HepG2 (cell line): Measurements from ENCODE around the gene TSPAN17. TPM values are rescaled to one million over a fixed set of nuclear protein-coding genes. Genes with fewer than 3 reads are reported as not detected.
A peak's percentile ranks its signal among the peaks of the same experiment; 100 is the strongest.

Experiments
- ATAC-seq: fragments of 200-7000 bp; cut with Tn5 transposase; 3 replicates; pipeline ENCODE4 v1.9.1; 2020; ENCODE audit warnings: mild to moderate bottlenecking, moderate library complexity
- BruUV-seq: library from RNA; stranded (reverse); fragments of 400-500 nt; replicated peaks from 2 replicates; lab custom pipeline; 2021; lab: Mats Ljungman, UMichigan
- CTCF ChIA-PET: fragments of 300-600 bp; formaldehyde crosslinking; extraction: SDS; loops from one replicate; lab custom pipeline; 2021; ENCODE audit warnings: low total read pairs, inconsistent platforms, low intra/inter-chr PET ratio; lab: Yijun Ruan, JAX
- POLR2A ChIA-PET: fragments of 350-600 bp; sonication (Branson Sonifier 250); formaldehyde crosslinking; loops from one replicate; lab custom pipeline; 2020; ENCODE audit warnings: antibody characterized with exemption, inconsistent platforms; lab: Yijun Ruan, JAX
- DNase-seq: peaks from one replicate; pipeline ENCODE4 v3.0.0-alpha.2; 2015; ENCODE audit warnings: low spot score
- FAIRE-seq: peaks from 3 replicates; lab custom pipeline; 2011; peaks lifted over from hg19 to GRCh38; lab: Jason Lieb, UNC
- H2AFZ ChIP-seq: one replicate; pipeline ENCODE4 v1.6.1; 2011; ENCODE audit warnings: low read length, inconsistent platforms
- H3K27ac ChIP-seq: fragments of 300-600 bp; 3 replicates; pipeline ENCODE4 v1.8.0; 2011; ENCODE audit warnings: mixed run types, mild to moderate bottlenecking, mixed read lengths, low read length, inconsistent platforms; ENCODE audit not compliant: insufficient read depth; ENCODE audit errors: extremely low read length
- H3K27me3 ChIP-seq, 2 experiments: fragments of 200-600 bp in 1 of 2; 2 replicates in 1 of 2; 3 replicates in 1 of 2; pipeline versions ENCODE4 v1.6.0 to v1.8.0; 2011; ENCODE audit warnings: low read length in 2 of 2, mild to moderate bottlenecking in 2 of 2, moderate library complexity in 2 of 2, inconsistent platforms in 1 of 2; ENCODE audit not compliant: insufficient read depth in 2 of 2, control insufficient read depth in 1 of 2
- H3K36me3 ChIP-seq, 2 experiments: fragments of 200-600 bp in 1 of 2; replicated peaks in 1 of 2; 2 replicates in 1 of 2; 3 replicates in 1 of 2; pipeline versions ENCODE4 v1.5.1 to v1.8.0; 2011; ENCODE audit warnings: low read length in 2 of 2, inconsistent platforms in 1 of 2; ENCODE audit not compliant: insufficient read depth in 2 of 2, control insufficient read depth in 1 of 2
- H3K4me1 ChIP-seq: 2 replicates; pipeline ENCODE4 v1.5.1; 2012; ENCODE audit warnings: low read length, inconsistent platforms; ENCODE audit not compliant: insufficient read depth
- H3K4me2 ChIP-seq: 2 replicates; pipeline ENCODE4 v1.6.0; 2011; ENCODE audit warnings: low read depth, low read length, inconsistent platforms
- H3K4me3 ChIP-seq, 3 experiments: fragments of 200-600 bp in 1 of 3; sonication (generic), shearing (Covaris generic) in 1 of 3; replicated peaks in 1 of 3; 2 replicates each; pipeline ENCODE4 v1.5.1; 2011 to 2016; ENCODE audit warnings: low read length in 3 of 3, inconsistent platforms in 2 of 3, low read depth in 2 of 3, mild to moderate bottlenecking in 2 of 3, control low read depth in 1 of 3, mixed read lengths in 1 of 3; ENCODE audit not compliant: insufficient read depth in 1 of 3
- H3K79me2 ChIP-seq: one replicate; pipeline ENCODE4 v1.6.1; 2011; ENCODE audit warnings: low read length, inconsistent platforms; ENCODE audit not compliant: insufficient read depth
- H3K9ac ChIP-seq: 2 replicates; pipeline ENCODE4 v1.6.0; 2011; ENCODE audit warnings: mild to moderate bottlenecking, low read depth, low read length, inconsistent platforms; ENCODE audit not compliant: insufficient read depth
- H3K9me3 ChIP-seq: 2 replicates; pipeline ENCODE4 v1.5.1; 2012; ENCODE audit warnings: mild to moderate bottlenecking, low read length
- H4K20me1 ChIP-seq: 2 replicates; pipeline ENCODE4 v1.6.0; 2011; ENCODE audit warnings: inconsistent platforms, mild to moderate bottlenecking, low read length, moderate library complexity; ENCODE audit not compliant: insufficient read depth
- ATF7-NPFF ChIP-seq: sonication (generic); formaldehyde crosslinking; IDR thresholded peaks from 2 replicates; pipeline ENCODE4 v1.8.1; 2023; ENCODE audit warnings: mild to moderate bottlenecking, low read depth, missing genetic modification reagents, moderate library complexity
- CREB1 ChIP-seq, 2 experiments: fragments of 450-650 bp in 1 of 2; IDR thresholded peaks; 2 replicates each; pipeline ENCODE4 v1.6.1; 2016 to 2017; ENCODE audit warnings: control low read depth in 1 of 2, mild to moderate bottlenecking in 1 of 2, missing compliant biosample characterization in 1 of 2, missing genetic modification characterization in 1 of 2
- GABPA ChIP-seq, 2 experiments: IDR thresholded peaks; 2 replicates each; pipeline ENCODE4 v1.6.1; 2011 to 2016; ENCODE audit warnings: low read depth in 2 of 2, low read length in 1 of 2, missing biosample characterization in 1 of 2, missing genetic modification characterization in 1 of 2
- HMG20A ChIP-seq: IDR thresholded peaks from 2 replicates; pipeline ENCODE4 v1.6.1; 2016; ENCODE audit warnings: borderline replicate concordance
- KDM5A ChIP-seq: fragments of 200-600 bp; sonication (generic); IDR thresholded peaks from 2 replicates; pipeline ENCODE4 v1.7.0; 2018; ENCODE audit warnings: antibody characterized with exemption, mild to moderate bottlenecking, low read length, borderline replicate concordance
- NFYC ChIP-seq: IDR thresholded peaks from 2 replicates; pipeline ENCODE4 v1.6.1; 2016; ENCODE audit warnings: missing genetic modification reagents, missing compliant biosample characterization
- RARG ChIP-seq: sonication (generic); formaldehyde crosslinking; IDR thresholded peaks from 2 replicates; pipeline ENCODE4 v1.4.0; 2020; ENCODE audit warnings: low read depth, mild to moderate bottlenecking, missing genetic modification reagents
- SCMH1 ChIP-seq: sonication (generic); formaldehyde crosslinking; IDR thresholded peaks from 2 replicates; pipeline ENCODE4 v1.9.0; 2021; ENCODE audit warnings: missing genetic modification reagents, mild to moderate bottlenecking, borderline replicate concordance
- SYNCRIP ChIP-seq: fragments of 200-400 bp; formaldehyde crosslinking; IDR thresholded peaks from 2 replicates; pipeline ENCODE4 v1.6.1; 2018; ENCODE audit warnings: mild to moderate bottlenecking, low read depth, low read length; ENCODE audit not compliant: insufficient read depth
- YEATS4 ChIP-seq: sonication (generic); formaldehyde crosslinking; IDR thresholded peaks from 2 replicates; pipeline ENCODE4 v1.4.0; 2020; ENCODE audit warnings: missing genetic modification reagents, borderline replicate concordance
- ZBTB3 ChIP-seq: sonication (generic); formaldehyde crosslinking; IDR thresholded peaks from 2 replicates; pipeline ENCODE4 v1.4.0; 2020; ENCODE audit warnings: low read depth, mild to moderate bottlenecking, moderate library complexity, missing genetic modification reagents, borderline replicate concordance
- ZBTB38 ChIP-seq: sonication (generic); formaldehyde crosslinking; IDR thresholded peaks from 2 replicates; pipeline ENCODE4 v1.5.1; 2020; ENCODE audit warnings: mild to moderate bottlenecking, missing genetic modification reagents
- ZFAT ChIP-seq: sonication (generic); formaldehyde crosslinking; conservative IDR thresholded peaks from 2 replicates; pipeline ENCODE4 v1.8.1; 2023; ENCODE audit warnings: missing genetic modification reagents, inconsistent platforms
- ZNF101 ChIP-seq: sonication (generic); formaldehyde crosslinking; IDR thresholded peaks from 2 replicates; pipeline ENCODE4 v1.4.0; 2020; ENCODE audit warnings: mild to moderate bottlenecking, low read depth, missing genetic modification reagents, borderline replicate concordance
- ZNF124 ChIP-seq: sonication (generic); formaldehyde crosslinking; IDR thresholded peaks from 2 replicates; pipeline ENCODE4 v1.4.0; 2020; ENCODE audit warnings: missing genetic modification reagents
- ZNF235 ChIP-seq: sonication (generic); formaldehyde crosslinking; IDR thresholded peaks from 2 replicates; pipeline ENCODE4 v1.8.1; 2023; ENCODE audit warnings: mild to moderate bottlenecking, missing genetic modification reagents, borderline replicate concordance
- ZNF563 ChIP-seq: sonication (generic); formaldehyde crosslinking; IDR thresholded peaks from 2 replicates; pipeline ENCODE4 v1.8.0; 2022; ENCODE audit warnings: mild to moderate bottlenecking, moderate library complexity, missing genetic modification reagents
- ZNF781 ChIP-seq: sonication (generic); formaldehyde crosslinking; IDR thresholded peaks from 2 replicates; pipeline ENCODE4 v1.5.1; 2020; ENCODE audit warnings: borderline replicate concordance, mild to moderate bottlenecking, missing genetic modification reagents; ENCODE audit errors: not compliant biosample characterization
- WGBS: methylation state at CpG from one replicate; pipeline ENCODE4 v1.1.6; 2017; ENCODE audit warnings: low lambda C conversion rate; 5-methylcytosine and 5-hydroxymethylcytosine counted together
- in situ Hi-C: cut with HindIII; loops from 2 replicates; pipeline ENCODE4 v1.10.0; 2017; ENCODE audit warnings: low pct_unique_long_range_greater_than_20kb; ENCODE audit not compliant: extremely low pct_ligation_motif_present
- intact Hi-C: fragments of 100-400 bp; cut with micrococcal nuclease; formaldehyde crosslinking; loops from one replicate; pipeline ENCODE4 v1.10.0; 2022; ENCODE audit not compliant: unreplicated experiment
- polyA plus RNA-seq, 8 experiments: library from polyadenylated mRNA; depleted of rRNA in 3 of 8; stranded (reverse) in 7 of 8; unstranded in 1 of 8; fragments of >200 nt; fragmentation: Illumina TruSeq in 4 of 8; extraction: Trizol in 4 of 8; gene quantifications; 2 replicates each; pipeline versions ENCODE4 v1.2.1 to v1.2.3, GENCODE V29; 2011 to 2016; ENCODE audit warnings: low read depth in 4 of 8, missing spikeins in 1 of 8, mixed read lengths in 1 of 8; ENCODE audit not compliant: insufficient read depth in 1 of 8
- total RNA-seq, 5 experiments: library from RNA; depleted of rRNA; stranded (reverse); fragments of >200 nt; fragmentation: Illumina TruSeq; extraction: Trizol; gene quantifications; 2 replicates each; pipeline ENCODE4 v1.2.3, GENCODE V29; 2016; ENCODE audit warnings: low read depth in 1 of 5
- TF ChIP-seq, protein P1 (sequence below): sonication (generic); formaldehyde crosslinking; IDR thresholded peaks from 2 replicates; pipeline ENCODE4 v1.4.0; 2020; ENCODE audit warnings: missing genetic modification reagents
- TF ChIP-seq, protein P2 (sequence below): IDR thresholded peaks from 2 replicates; pipeline ENCODE4 v1.6.1; 2016

TSPAN17 gene
- total and polyA plus RNA-seq, 2 of the 13 experiments (the other 11 are each of a cell fraction or from before 2014, with no cell fraction given), result 11.5 to 15.0 TPM

- TF ChIP-seq RARG (CRISPR knock-in tag) (no peak), ZBTB38 (CRISPR knock-in tag) (0 out of 2 replicates have a peak, but pooled peaks have one; percentile 35), ZFAT (no peak), SYNCRIP (no peak), GABPA (IDR thresholded peaks at IDR 0.05; ENCODE audit: low read depth, low read length) (no peak), GABPA (CRISPR knock-in tag; IDR thresholded peaks at IDR 0.05; ENCODE audit: low read depth) (no peak), ZNF124 (CRISPR knock-in tag) (peak; percentile 93), CREB1 (IDR thresholded peaks at IDR 0.05) (no peak), CREB1 (CRISPR knock-in tag; IDR thresholded peaks at IDR 0.05) (no peak), HMG20A (no peak)
- TF ChIP-seq, protein P1, sequence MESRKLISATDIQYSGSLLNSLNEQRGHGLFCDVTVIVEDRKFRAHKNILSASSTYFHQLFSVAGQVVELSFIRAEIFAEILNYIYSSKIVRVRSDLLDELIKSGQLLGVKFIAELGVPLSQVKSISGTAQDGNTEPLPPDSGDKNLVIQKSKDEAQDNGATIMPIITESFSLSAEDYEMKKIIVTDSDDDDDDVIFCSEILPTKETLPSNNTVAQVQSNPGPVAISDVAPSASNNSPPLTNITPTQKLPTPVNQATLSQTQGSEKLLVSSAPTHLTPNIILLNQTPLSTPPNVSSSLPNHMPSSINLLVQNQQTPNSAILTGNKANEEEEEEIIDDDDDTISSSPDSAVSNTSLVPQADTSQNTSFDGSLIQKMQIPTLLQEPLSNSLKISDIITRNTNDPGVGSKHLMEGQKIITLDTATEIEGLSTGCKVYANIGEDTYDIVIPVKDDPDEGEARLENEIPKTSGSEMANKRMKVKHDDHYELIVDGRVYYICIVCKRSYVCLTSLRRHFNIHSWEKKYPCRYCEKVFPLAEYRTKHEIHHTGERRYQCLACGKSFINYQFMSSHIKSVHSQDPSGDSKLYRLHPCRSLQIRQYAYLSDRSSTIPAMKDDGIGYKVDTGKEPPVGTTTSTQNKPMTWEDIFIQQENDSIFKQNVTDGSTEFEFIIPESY (CRISPR knock-in tag), result peak; percentile 80; the same call in 1 of the 2 replicates
Observed at GRCh38 chr5:176608937-176609723, 38.2 kb upstream of the TSPAN17 start (continued).

DNA sequence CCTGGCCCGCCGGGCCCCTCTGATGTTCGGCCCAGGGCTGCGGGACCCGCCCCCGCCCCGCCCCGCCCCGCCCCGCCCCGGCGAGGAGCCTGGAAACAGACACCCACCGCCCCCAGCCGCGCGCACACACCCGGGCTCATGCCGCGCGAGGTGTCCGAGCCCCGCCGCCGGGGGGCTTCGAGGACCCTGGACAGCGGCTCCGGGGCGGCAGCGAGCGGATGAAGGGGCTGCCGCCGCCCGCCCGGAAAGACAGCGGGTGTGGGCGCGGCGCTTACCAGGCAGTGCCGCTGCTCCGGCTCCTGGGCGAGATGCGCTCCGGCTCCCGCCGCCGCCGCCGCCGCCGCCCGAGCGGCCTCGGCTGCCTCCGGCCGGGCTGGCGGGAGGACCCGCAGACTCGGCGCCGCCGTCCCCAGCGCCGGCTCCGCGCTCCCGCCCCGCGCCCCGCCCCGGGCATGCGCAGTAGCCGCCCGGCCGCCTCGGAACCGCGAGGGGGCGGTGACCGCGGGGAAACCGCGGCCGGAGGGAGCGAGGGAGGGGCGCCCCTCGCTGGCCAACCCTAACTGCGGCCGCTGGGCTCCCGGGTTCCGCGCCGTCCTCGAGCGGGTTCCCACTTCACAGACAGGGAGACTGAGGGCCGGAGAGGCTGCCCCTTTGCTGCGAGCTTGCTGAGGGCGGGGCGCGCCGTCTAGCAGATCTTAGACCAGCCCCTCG, 37.4 kb upstream of the TSPAN17 start, which contains the start of gene GPRIN1:
Gene GPRIN1, minus strand, starts transcription at position 433 of the 711 bp plus-strand sequence. CDS start 10,322 bp downstream, outside the sequence.
- no peak within 1 kb of the TSS for H3K27ac ChIP-seq
- peak within 1 kb of the TSS; percentile 34 for H3K9ac ChIP-seq
- intact Hi-C loops (no loop called here), in situ Hi-C loops (no loop called here)
- H3K4me3 ChIP-seq, result peak within 1 kb of the TSS; percentile 47 to 76 (median 59); a peak in 4 of 6 replicates
- FAIRE-seq (no peak), ATAC-seq (peak; percentile 76), DNase-seq (peak; percentile 24)
- no peak within 1 kb of the TSS for H2AFZ ChIP-seq
- no peaks in the 10 kb centered on the region; a peak in 2 of 5 replicates for H3K27me3 ChIP-seq
- no TSS peak for BruUV-seq
- no peaks in the 10 kb centered on the region for H3K9me3 ChIP-seq
- H3K4me1 ChIP-seq, result peaks cover 14% of the 10 kb centered on the region
- 1% methylated on average over 14 of the region's 101 CpGs for WGBS
- POLR2A ChIA-PET, result no interaction called here
- CTCF ChIA-PET, result no interaction called here
- no peaks in the 10 kb centered on the region for H3K36me3 ChIP-seq
- no peaks in the 10 kb centered on the region for H4K20me1 ChIP-seq
- no peaks in the 10 kb centered on the region for H3K79me2 ChIP-seq
- peak within 1 kb of the TSS; percentile 84 for H3K4me2 ChIP-seq
- TF ChIP-seq ZBTB3 (no peak), KDM5A (no peak), ZNF235 (CRISPR knock-in tag) (peak; percentile 13; the same call in 1 of the 2 replicates), ZNF563 (CRISPR knock-in tag) (peak; percentile 41; the same call in 1 of the 2 replicates), NFYC (CRISPR knock-in tag) (no peak), ZNF101 (CRISPR knock-in tag) (no peak), ZNF781 (CRISPR knock-in tag) (no peak), YEATS4 (CRISPR knock-in tag) (no peak), SCMH1 (CRISPR knock-in tag) (no peak), ATF7-NPFF (peak; percentile 14; the same call in 1 of the 2 replicates)
- TF ChIP-seq, protein P2, sequence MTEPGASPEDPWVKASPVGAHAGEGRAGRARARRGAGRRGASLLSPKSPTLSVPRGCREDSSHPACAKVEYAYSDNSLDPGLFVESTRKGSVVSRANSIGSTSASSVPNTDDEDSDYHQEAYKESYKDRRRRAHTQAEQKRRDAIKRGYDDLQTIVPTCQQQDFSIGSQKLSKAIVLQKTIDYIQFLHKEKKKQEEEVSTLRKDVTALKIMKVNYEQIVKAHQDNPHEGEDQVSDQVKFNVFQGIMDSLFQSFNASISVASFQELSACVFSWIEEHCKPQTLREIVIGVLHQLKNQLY, result no peak
